T-cell (primary cell): Measurements from ENCODE around the gene PRKAG2. TPM values are rescaled to one million over a fixed set of nuclear protein-coding genes. Genes with fewer than 3 reads are reported as not detected.
A peak's percentile ranks its signal among the peaks of the same experiment; 100 is the strongest.
"Not testable (repeated sequence)": the region's sequence is repeated elsewhere in the genome, so short reads cannot be mapped to it uniquely, and the experiment has no call there.

Source experiments
- ATAC-seq, 4 experiments: fragments of 200-7000 bp in 3 of 4; fragments of 150-1000 bp in 1 of 4; cut with Tn5 transposase; replicated peaks in 1 of 4; 1 replicate in 3 of 4; 2 replicates in 1 of 4; pipeline ENCODE4 v1.10.0; 2021; ENCODE audit warnings: moderate library complexity in 3 of 4, mild to moderate bottlenecking in 2 of 4, moderate number of reproducible peaks in 1 of 4
- CTCF ChIA-PET, 2 donors: fragments of 300-600 bp; sonication (Branson Sonifier 250); formaldehyde crosslinking; loops; one replicate each; lab custom pipeline; 2022; ENCODE audit warnings: antibody characterized with exemption in 2 of 2; lab: Charles Lee
- POLR2A ChIA-PET, 2 donors: fragments of 300-600 bp; sonication (Branson Sonifier 250); formaldehyde crosslinking; loops; one replicate each; lab custom pipeline; 2022; ENCODE audit warnings: antibody characterized with exemption in 2 of 2; lab: Charles Lee
- DNase-seq, 35 experiments: peaks; one replicate each; pipeline versions ENCODE4 v3.0.0 to v3.0.0-alpha.2; 2013 to 2023
- H3K27ac ChIP-seq: one replicate; pipeline ENCODE4 v1.5.1; 2013; ENCODE audit warnings: low read length
- H3K27me3 ChIP-seq, 2 experiments: replicated peaks in 1 of 2; 1 replicate in 1 of 2; 2 replicates in 1 of 2; pipeline versions ENCODE4 v1.6.1 to v1.7.0; 2013; ENCODE audit warnings: low read length in 1 of 2, mixed read lengths in 1 of 2; ENCODE audit not compliant: control insufficient read depth in 2 of 2, insufficient read depth in 2 of 2; ENCODE audit errors: extremely low read depth in 1 of 2
- H3K36me3 ChIP-seq, 2 donors: 1 replicate in 1 of 2; 2 replicates in 1 of 2; pipeline versions ENCODE4 v1.6.1 to v1.7.0; 2013; ENCODE audit warnings: low read length in 1 of 2; ENCODE audit not compliant: control insufficient read depth in 2 of 2, insufficient read depth in 1 of 2; ENCODE audit errors: extremely low read depth in 1 of 2
- H3K4me1 ChIP-seq, 2 experiments: 1 replicate in 1 of 2; 2 replicates in 1 of 2; pipeline versions ENCODE4 v1.6.1 to v1.7.0; 2013; ENCODE audit warnings: low read length in 2 of 2, mixed read lengths in 1 of 2; ENCODE audit not compliant: insufficient read depth in 2 of 2, control insufficient read depth in 1 of 2; ENCODE audit errors: extremely low read depth in 1 of 2
- H3K4me3 ChIP-seq, 2 donors: 1 replicate in 1 of 2; 2 replicates in 1 of 2; pipeline versions ENCODE4 v1.5.1 to v1.7.0; 2013; ENCODE audit warnings: mild to moderate bottlenecking in 2 of 2, low read length in 1 of 2, moderate library complexity in 1 of 2; ENCODE audit not compliant: control insufficient read depth in 1 of 2; ENCODE audit errors: extremely low read depth in 1 of 2
- H3K9me3 ChIP-seq: 2 replicates; pipeline ENCODE4 v1.7.0; 2013
- H3K27ac Mint-ChIP-seq, 2 donors: one replicate each; pipeline ENCODE4 v1.8.0; 2020 to 2021; ENCODE audit warnings: mild to moderate bottlenecking in 2 of 2, mixed read lengths in 2 of 2
- H3K27me3 Mint-ChIP-seq, 2 donors: one replicate each; pipeline ENCODE4 v1.8.0; 2021 to 2022; ENCODE audit warnings: mixed read lengths in 2 of 2
- H3K36me3 Mint-ChIP-seq: one replicate; pipeline ENCODE4 v1.8.0; 2021; ENCODE audit warnings: mixed read lengths
- H3K4me1 Mint-ChIP-seq, 3 donors: one replicate each; pipeline ENCODE4 v1.8.0; 2020 to 2022; ENCODE audit warnings: mixed read lengths in 3 of 3, mild to moderate bottlenecking in 1 of 3
- H3K4me3 Mint-ChIP-seq, 3 donors: one replicate each; pipeline ENCODE4 v1.8.0; 2020 to 2022; ENCODE audit warnings: mild to moderate bottlenecking in 3 of 3, mixed read lengths in 3 of 3, moderate library complexity in 3 of 3
- H3K9me3 Mint-ChIP-seq, 3 donors: one replicate each; pipeline ENCODE4 v1.8.0; 2020 to 2022; ENCODE audit warnings: mixed read lengths in 3 of 3
- WGBS: methylation state at CpG from one replicate; pipeline ENCODE4 v1.1.5; 2013; ENCODE audit warnings: missing lambda C conversion rate; ENCODE audit not compliant: insufficient coverage; 5-methylcytosine and 5-hydroxymethylcytosine counted together
- total RNA-seq, 35 experiments: library from RNA in 6 of 35; stranded (reverse) in 6 of 35; fragments of 120-200 nt in 1 of 35; gene quantifications; one replicate each; pipeline versions ENCODE4 v1.2.1 to v1.2.4 and lab custom pipeline; 2013 to 2026

Gene PRKAG2
- total RNA-seq, 5 donors from 2014 or later (not counting 1 experiment from before 2014, with no cell fraction given), result 43.0 to 59.9 (median 49.3) TPM

DNA sequence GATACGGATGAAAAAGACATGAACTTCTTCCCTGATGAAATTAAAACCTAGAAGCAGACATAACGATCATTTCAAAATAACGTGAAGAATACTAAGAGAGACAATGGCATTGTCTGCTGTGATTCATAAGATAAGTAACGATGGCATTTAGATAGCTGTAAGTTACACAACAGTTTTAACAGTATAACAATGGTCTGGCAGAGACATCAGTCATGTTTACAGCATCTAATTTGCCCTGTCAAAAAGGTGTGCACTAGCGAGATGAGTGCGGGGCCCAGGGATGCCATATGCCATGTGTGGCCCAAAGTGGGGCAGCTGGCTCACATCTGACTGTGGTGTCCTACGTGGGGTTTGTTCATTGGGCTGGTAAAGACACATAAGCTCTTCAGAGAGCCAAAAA lies 301.5 kb downstream of the PRKAG2 start:
- Mint-ChIP-seq H3K27ac (no peak overlapping the region), H3K4me1 (peaks cover 0 to 2% (median 0%) of the 10 kb centered on the region in 3 donors), H3K9me3 (peaks cover 0 to 9% (median 6%) of the 10 kb centered on the region in 3 donors), H3K27me3 (no peaks in the 10 kb centered on the region), H3K36me3 (peaks cover 36% of the 10 kb centered on the region), H3K4me3 (no peak overlapping the region)
- Histone ChIP-seq H3K27me3 (no peaks in the 10 kb centered on the region), H3K4me3 (no peak overlapping the region), H3K36me3 (peaks cover 4 to 14% of the 10 kb centered on the region in 2 donors), H3K4me1 (no peaks in the 10 kb centered on the region), H3K27ac (no peak overlapping the region), H3K9me3 (no peaks in the 10 kb centered on the region)
- DNase-seq (no peak), ATAC-seq (no peak)
- POLR2A ChIA-PET, result no interaction called here
- 94% methylated on average over 7 of the region's 7 CpGs for WGBS
- CTCF ChIA-PET, result interaction anchor here (0.6 to 1.0 kb wide), 3 partner anchors 86 to 446 kb away, joined by 3 to 4 read pairs (median 4); no protein-coding TSS in a partner anchor

DNA sequence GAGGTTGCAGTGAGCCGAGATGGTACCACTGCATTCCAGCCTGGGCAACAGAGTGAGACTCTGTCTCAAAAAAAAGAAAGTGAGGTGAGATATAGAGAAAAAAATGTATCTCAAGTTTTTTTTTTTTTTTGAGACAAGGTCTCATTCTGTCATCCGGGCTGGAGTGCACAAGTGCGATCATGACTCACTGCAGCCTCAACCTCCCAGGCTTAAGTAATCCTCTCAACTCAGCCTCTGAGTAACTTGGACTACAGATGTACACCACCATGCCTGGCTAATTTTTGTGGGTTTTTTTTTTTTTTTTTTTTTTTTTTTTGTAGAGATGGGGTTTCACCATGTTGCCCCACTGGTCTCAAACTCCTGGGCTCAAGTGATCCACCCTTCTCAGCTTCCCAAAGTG lies 303.9 kb downstream of the PRKAG2 start:
- DNase-seq, H3K4me1 ChIP-seq, H3K27ac ChIP-seq, H3K27me3 ChIP-seq, H3K9me3 Mint-ChIP-seq, H3K4me3 Mint-ChIP-seq, CTCF ChIA-PET, H3K9me3 ChIP-seq, H3K27me3 Mint-ChIP-seq, H3K4me3 ChIP-seq, H3K4me1 Mint-ChIP-seq, POLR2A ChIA-PET, H3K27ac Mint-ChIP-seq, ATAC-seq: not testable (repeated sequence)
- peaks cover 4 to 21% of the 10 kb centered on the region in 2 donors for H3K36me3 ChIP-seq
- peaks cover 26% of the 10 kb centered on the region for H3K36me3 Mint-ChIP-seq
- 100% methylated on average over 1 of the region's 3 CpGs for whole genome bisulfite sequencing

DNA sequence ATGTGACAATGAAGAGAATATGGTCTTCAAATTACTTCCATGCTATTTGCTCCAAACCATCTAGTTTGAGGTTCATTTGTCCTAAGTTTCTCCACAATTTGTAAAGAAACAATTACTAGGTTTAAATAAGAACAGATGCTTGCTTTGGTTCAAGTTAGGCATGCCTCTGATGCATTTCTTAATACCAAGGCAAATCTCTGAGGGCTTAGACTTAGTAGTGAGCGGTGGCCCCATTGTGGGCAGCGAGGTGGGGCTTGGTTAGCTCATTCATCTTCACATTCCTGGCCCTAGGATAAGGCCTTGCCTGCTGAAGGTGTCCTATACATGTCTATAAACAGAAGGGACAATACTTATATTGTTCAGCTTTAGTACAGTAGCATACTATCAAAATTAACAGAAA lies 304.8 kb downstream of the PRKAG2 start:
- peaks cover 4 to 22% of the 10 kb centered on the region in 2 donors for H3K36me3 ChIP-seq
- CTCF ChIA-PET, result no interaction called here
- H3K36me3 Mint-ChIP-seq, result peaks cover 29% of the 10 kb centered on the region

DNA sequence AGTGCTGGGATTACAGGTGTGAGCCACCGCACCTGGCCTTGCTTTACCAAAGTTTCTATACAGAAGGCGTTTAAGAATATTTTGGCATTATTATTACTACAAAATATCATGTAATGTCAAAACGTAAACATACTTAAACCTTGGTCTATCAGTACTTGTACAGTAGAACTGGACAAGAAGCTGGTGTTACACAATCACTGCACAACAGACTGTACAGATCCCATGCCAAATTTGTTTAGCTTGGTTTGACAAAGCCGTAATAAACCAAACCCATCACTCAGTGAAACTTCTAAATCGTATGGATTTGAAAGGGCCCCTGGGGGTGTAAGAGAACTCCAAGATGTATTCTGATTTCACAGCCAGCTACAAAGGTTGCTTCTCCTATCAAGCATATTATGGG lies 305.4 kb downstream of the PRKAG2 start:
- Histone ChIP-seq H3K36me3 (peaks cover 4 to 25% of the 10 kb centered on the region in 2 donors), H3K4me1 (no peaks in the 10 kb centered on the region), H3K4me3 (no peak overlapping the region), H3K27ac (no peak overlapping the region), H3K9me3 (no peaks in the 10 kb centered on the region), H3K27me3 (no peaks in the 10 kb centered on the region)
- ChIA-PET POLR2A (no interaction called here), CTCF (interaction anchor here in 1 of 2 donors (0.7 to 0.8 kb wide), 2 partner anchors 129 to 187 kb away, joined by 3 to 5 read pairs; no protein-coding TSS in a partner anchor)
- Mint-ChIP-seq H3K27me3 (no peaks in the 10 kb centered on the region), H3K4me1 (no peaks in the 10 kb centered on the region), H3K4me3 (no peak overlapping the region), H3K9me3 (no peaks in the 10 kb centered on the region), H3K27ac (no peak overlapping the region), H3K36me3 (peaks cover 29% of the 10 kb centered on the region)
- WGBS, result no CpG with 5 or more reads among the region's 5 CpGs
- no peak for DNase-seq
- ATAC-seq, result no peak

More for the DNA sequence above, 304.8 kb downstream of the PRKAG2 start:
- no peaks in the 10 kb centered on the region for H3K9me3 ChIP-seq
- no CpG with 5 or more reads among the region's 2 CpGs for WGBS
- no peak overlapping the region for H3K27ac ChIP-seq
- no peak for ATAC-seq
- no peak for DNase-seq
- POLR2A ChIA-PET, result no interaction called here
- Mint-ChIP-seq H3K27me3 (no peaks in the 10 kb centered on the region), H3K4me3 (no peak overlapping the region), H3K9me3 (no peaks in the 10 kb centered on the region), H3K4me1 (no peaks in the 10 kb centered on the region), H3K27ac (no peak overlapping the region)
- no peaks in the 10 kb centered on the region for H3K4me1 ChIP-seq
- no peak overlapping the region for H3K4me3 ChIP-seq
- no peaks in the 10 kb centered on the region for H3K27me3 ChIP-seq

DNA sequence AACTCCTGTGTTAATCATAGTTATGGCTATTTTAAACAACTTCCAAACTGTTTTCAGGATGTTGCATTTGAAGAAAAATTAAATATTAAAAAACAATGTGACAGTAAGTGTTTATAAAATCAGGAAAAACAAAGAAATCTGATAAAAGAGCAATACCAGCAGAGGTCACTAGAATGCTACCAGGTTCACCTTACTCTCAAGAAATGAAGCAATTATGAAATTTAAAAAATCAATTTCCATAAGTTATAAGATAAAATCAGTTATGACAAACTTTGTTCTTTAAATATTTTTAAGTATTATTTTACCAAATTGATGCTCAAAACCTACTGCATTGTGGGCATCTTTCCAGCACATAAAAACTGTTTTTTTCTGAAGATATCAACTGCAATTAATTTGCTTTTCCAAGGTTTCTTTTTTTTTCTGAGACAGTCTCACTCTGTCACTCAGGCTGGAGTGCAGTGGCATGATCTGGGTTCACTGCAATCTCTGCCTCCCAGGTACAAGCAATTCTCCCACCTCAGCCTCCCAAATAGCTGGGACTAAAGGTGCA lies 306.5 kb downstream of the PRKAG2 start:
- H3K27me3 Mint-ChIP-seq, result no peaks in the 10 kb centered on the region
- H3K36me3 Mint-ChIP-seq, result peaks cover 27% of the 10 kb centered on the region
- ChIA-PET CTCF (interaction anchor here in 1 of 2 donors (0.8 kb wide), 1 partner anchor 188 kb away, joined by 3 read pairs; no protein-coding TSS in a partner anchor), POLR2A (interaction anchor here in 1 of 2 donors (0.7 kb wide), 1 partner anchor 573 kb away, joined by 3 read pairs; no protein-coding TSS in a partner anchor)
- no peaks in the 10 kb centered on the region for H3K9me3 ChIP-seq
- H3K4me1 Mint-ChIP-seq, result no peaks in the 10 kb centered on the region
- H3K4me3 Mint-ChIP-seq, result no peak overlapping the region
- ATAC-seq, result no peak
- H3K27me3 ChIP-seq, result no peaks in the 10 kb centered on the region
- DNase-seq, result peak in 1 of 35 experiments; percentile 37
- H3K9me3 Mint-ChIP-seq, result no peaks in the 10 kb centered on the region
- H3K36me3 ChIP-seq, result peaks cover under 1 to 28% of the 10 kb centered on the region in 2 donors
- no peaks in the 10 kb centered on the region for H3K4me1 ChIP-seq
- H3K27ac ChIP-seq, result no peak overlapping the region
- no peak overlapping the region for H3K27ac Mint-ChIP-seq
- no peak overlapping the region for H3K4me3 ChIP-seq

DNA sequence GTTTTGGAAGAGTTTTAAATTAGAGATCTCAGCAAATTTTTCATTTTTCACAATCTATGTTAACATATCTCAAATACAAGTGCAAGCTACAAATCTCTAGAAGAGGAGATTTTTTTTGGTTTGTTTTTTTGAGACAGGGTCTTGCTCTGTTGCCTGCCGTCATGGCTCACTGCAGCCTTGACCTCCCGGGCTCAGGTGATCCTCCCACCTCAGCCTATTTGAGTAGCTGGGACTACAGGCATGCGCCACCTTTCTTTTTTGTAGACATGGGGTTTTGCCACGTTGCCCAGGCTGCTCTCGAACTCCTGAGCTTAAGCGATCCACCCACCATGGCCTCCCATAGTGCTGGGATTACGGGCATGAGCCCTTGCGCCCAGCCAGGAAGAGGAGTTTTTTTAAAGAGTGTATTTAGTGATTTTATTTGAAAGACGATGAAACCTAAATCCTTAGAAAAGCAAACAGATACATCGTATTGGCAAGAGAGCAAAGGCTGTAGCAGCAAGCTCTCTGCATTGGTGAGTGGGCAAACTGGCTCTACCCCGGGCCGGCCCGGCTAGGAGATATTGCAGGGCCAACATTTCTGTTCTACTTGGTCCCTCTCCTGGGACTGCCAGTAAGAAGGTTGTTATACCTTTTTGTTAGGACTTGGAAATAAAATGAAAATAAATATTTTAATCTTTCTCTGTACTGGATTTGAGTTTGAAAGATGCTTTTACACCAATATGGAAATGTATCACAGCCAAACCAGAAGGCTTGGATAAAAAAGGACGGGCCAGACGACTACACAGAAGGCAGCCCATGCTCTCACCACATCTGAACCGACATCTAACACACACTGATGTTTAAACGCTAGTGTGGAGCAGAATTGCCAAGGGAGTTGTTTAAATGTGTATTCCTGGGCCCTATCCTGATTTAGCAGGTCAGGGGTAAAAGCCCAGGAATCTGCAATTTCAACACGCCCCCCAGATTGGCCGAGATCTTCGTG lies 307.7 kb downstream of the PRKAG2 start:
- Histone ChIP-seq H3K4me1 (no peaks in the 10 kb centered on the region), H3K4me3 (no peak overlapping the region), H3K27ac (no peak overlapping the region), H3K9me3 (no peaks in the 10 kb centered on the region), H3K27me3 (no peaks in the 10 kb centered on the region), H3K36me3 (peaks cover 0 to 32% of the 10 kb centered on the region in 2 donors)
- DNase-seq (no peak), ATAC-seq (no peak)
- ChIA-PET CTCF (interaction anchor here in 1 of 2 donors (0.6 to 0.7 kb wide), 3 partner anchors 72 to 186 kb away, joined by 4 to 6 read pairs (median 5); no protein-coding TSS in a partner anchor), POLR2A (no interaction called here)
- Mint-ChIP-seq H3K27ac (no peak overlapping the region), H3K9me3 (no peaks in the 10 kb centered on the region), H3K4me3 (no peak overlapping the region), H3K27me3 (no peaks in the 10 kb centered on the region), H3K4me1 (no peaks in the 10 kb centered on the region), H3K36me3 (peaks cover 27% of the 10 kb centered on the region)
- WGBS, result 97% methylated on average over 6 of the region's 20 CpGs
